Measurements from ENCODE around the gene CERCAM. TPM values are rescaled to one million over a fixed set of nuclear protein-coding genes. Genes with fewer than 3 reads are reported as not detected.

Gene CERCAM
- total and polyA plus RNA-seq, 2 of the 13 experiments (the other 11 are each of a cell fraction or from before 2014, with no cell fraction given) = 9.0 to 17.1 TPM

- TF ChIP-seq ZBTB44 (CRISPR knock-in tag; IDR thresholded peaks at IDR 0.05) = no peak
- no peak for TF ChIP-seq RBFOX2 (IDR thresholded peaks at IDR 0.05; ENCODE audit: low read depth, low read length)
- no peak for TF ChIP-seq ZNF512B (CRISPR knock-in tag; IDR thresholded peaks at IDR 0.05; ENCODE audit: borderline replicate concordance)
- TF ChIP-seq ADNP (CRISPR knock-in tag; IDR thresholded peaks at IDR 0.05) = no peak
- no peak for TF ChIP-seq JUN (CRISPR knock-in tag; IDR thresholded peaks at IDR 0.05)
- TF ChIP-seq SNAPC2 (CRISPR knock-in tag; IDR thresholded peaks at IDR 0.05) = 0 out of 2 replicates have a peak, but pooled peaks have one; percentile 55
- no peak for TF ChIP-seq HDAC6 (IDR thresholded peaks at IDR 0.05; ENCODE audit: low read depth, low read length)
- no peak for TF ChIP-seq PLSCR1 (CRISPR knock-in tag; IDR thresholded peaks at IDR 0.05; ENCODE audit: borderline replicate concordance)
- no peak for TF ChIP-seq TRIM22 (IDR thresholded peaks at IDR 0.05)
- no peak for TF ChIP-seq ZNF441 (CRISPR knock-in tag; IDR thresholded peaks at IDR 0.05; ENCODE audit: borderline replicate concordance)
- TF ChIP-seq BORCS8-MEF2B (CRISPR knock-in tag; IDR thresholded peaks at IDR 0.05) = 0 out of 2 replicates have a peak, but pooled peaks have one; percentile 36
- no peak for TF ChIP-seq SP1 (IDR thresholded peaks at IDR 0.05)
- TF ChIP-seq SP1 (CRISPR knock-in tag; IDR thresholded peaks at IDR 0.05) = no peak
- TF ChIP-seq SRY (CRISPR knock-in tag; IDR thresholded peaks at IDR 0.05) = no peak
- no peak for TF ChIP-seq RARG (CRISPR knock-in tag; IDR thresholded peaks at IDR 0.05; ENCODE audit: low read depth)
- TF ChIP-seq PRDM4 (CRISPR knock-in tag; IDR thresholded peaks at IDR 0.05; ENCODE audit: borderline replicate concordance) = no peak
- no peak for TF ChIP-seq ZNF138 (CRISPR knock-in tag; IDR thresholded peaks at IDR 0.05; ENCODE audit: low read depth)
- TF ChIP-seq ZNF580 (CRISPR knock-in tag; IDR thresholded peaks at IDR 0.05; ENCODE audit: borderline replicate concordance, low read depth) = no peak
- TF ChIP-seq RCOR2 (CRISPR knock-in tag; IDR thresholded peaks at IDR 0.05) = no peak
Measured at GRCh38 chr9:128419061-128419925, 1.4 kb upstream of the CERCAM start (continued).

All from HepG2 (cell line).